GM21526 (cell line): ENCODE results near the gene TVP23A.
"Not testable (repeated sequence)": the region's sequence is repeated elsewhere in the genome, so short reads cannot be mapped to it uniquely, and the experiment has no call there.

Experiments
- ATAC-seq: cut with Tn5 transposase; IDR thresholded peaks from one replicate; pipeline ENCODE4 v1.9.1; 2021; ENCODE audit warnings: moderate library complexity; ENCODE audit not compliant: unreplicated experiment, low FRiP score

Gene TVP23A

DNA sequence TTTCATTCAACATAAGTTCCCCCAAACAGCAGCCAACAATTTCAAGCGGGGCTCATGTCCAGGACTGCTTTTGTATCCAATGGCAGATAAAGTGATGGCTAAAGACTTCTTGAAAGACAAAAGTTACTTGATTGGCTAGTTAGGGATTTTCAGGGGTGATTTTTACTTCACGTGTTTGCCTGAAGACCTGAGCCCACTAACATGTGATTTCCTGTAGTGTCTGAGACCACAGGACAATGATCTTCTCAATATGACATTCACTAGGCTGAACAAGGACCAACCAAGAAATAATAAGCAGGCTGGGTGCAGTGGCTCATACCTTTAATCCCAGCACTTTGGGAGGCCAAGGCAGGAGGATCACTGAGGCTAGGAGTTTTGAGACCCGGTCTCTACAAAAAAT is 10.4 kb downstream of the TVP23A start:
- no peak for ATAC-seq

DNA sequence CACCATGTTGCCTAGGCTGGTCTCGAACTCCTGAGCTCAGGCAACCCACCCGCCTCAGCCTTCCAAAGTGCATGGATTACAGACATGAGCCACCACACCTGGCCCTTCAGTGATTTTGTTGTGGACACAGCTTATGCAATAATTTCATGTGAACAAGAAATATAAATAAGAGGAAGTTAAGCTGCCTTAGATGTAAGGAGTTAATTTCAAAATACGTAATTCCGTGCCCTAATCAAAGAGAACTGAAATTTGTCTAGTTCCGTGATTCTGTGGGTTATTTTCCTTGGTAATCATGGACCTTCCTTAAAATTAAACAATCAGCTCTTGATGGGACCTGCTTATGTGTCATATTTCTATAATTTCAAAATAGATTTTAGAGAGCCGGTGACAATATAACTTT is 11.9 kb downstream of the TVP23A start:
- no peak for ATAC-seq

DNA sequence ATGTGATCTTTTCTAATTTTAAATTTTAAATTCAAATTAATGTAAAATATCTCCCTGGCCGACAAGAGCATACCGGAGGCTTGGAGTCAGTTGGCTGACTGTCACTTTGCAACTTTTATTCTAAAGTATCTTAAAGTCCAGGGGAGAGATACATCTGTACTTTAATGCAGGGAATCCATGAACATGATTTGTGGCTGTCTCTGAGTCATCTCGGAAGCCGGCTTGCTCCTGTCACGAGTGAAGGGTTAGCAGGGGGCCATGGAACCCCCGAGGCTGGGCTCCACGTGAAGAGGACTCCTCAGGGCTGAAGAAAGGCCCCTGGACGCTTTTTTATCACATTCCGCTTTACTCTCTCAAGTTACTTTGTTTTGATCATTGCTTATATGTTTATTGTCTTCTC is 13.3 kb downstream of the TVP23A start:
- no peak for ATAC-seq

GRCh38 chr16:10799736-10800135 is 18.9 kb downstream of the TVP23A start:
- no peak for ATAC-seq

DNA sequence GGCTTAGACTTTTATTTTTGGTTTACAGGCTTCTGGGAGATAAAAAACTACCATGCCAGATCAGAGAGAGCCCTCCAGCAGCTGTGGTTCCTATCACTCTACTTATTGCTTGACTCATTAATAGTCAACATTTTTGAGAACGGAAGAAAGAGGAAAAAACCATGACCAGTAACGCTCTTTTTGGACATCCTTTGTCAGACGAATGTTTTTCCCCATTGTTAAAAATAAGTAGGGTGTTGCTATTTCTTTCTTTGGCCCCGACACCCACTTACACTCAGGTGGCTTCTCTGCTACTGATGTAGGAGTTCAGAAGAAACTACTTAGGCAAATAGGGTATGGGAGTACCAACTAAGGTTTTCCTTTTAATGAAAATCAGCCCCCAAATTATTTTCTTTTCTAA is 27.5 kb downstream of the TVP23A start:
- ATAC-seq: no peak

DNA sequence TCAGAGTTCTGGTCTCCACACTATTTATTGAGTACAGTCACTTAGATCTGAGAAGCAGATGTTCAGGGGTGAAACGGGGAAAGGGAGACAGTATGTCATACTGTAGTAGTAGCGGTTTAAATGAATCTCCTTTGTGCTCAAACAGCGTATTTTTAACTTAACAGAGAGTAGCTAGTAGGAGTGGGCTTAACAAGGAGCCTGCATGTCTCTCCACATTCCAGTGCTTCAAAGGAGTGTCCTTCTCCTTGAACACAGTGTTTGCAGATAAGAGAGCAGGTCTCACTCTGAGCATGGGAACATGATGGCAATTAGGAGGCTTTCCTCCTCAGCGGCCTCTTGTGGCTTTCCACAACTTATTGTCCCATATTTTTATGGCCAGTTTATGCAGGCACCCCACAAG is 30.0 kb downstream of the TVP23A start:
- not testable (repeated sequence) for ATAC-seq

- no peak for ATAC-seq
These were observed 31.3 kb downstream of the TVP23A start for GRCh38 chr16:10787304-10787703.

GRCh38 chr16:10782628-10783027 is 36.0 kb downstream of the TVP23A start:
- no peak for ATAC-seq

DNA sequence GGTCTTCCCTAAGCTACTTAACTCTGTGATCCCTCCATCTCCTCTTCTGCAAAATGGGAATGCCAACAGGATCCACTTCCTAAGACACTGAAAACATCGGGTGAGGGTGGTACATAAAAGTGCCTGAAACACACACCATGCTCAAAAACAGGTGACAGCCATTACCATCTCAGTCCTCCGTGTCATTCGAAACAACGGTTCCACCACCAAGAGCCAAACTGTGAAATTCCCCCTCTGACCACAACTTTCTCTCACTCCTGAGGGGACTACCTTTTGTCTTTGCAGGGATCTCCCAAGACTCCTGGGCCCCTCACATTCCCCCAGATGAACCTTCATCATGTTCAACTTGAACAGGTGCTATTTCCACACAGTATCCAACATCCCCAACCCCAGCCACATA is 38.0 kb downstream of the TVP23A start:
- ATAC-seq: no peak

DNA sequence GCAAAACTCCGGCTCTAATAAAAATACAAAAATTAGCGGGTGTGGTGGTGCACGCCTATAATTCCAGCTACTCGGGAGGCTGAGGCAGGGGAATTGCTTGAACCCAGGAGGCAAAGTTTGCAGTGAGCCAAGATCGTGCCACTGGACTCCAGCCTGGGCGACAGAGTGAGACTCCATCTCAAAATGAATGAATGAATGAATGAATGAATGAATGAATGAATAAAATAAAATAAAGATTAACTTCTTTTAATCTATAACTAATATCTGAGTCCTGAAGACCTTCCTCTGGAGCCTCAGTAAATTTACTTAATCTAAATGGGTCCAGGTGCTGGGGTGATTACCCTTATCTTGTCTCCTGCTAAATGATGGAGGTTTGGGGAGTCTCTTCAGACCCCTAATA is 38.7 kb downstream of the TVP23A start:
- not testable (repeated sequence) for ATAC-seq

GRCh38 chr16:10777356-10777755 is 41.2 kb downstream of the TVP23A start:
- no peak for ATAC-seq

- not testable (repeated sequence) for ATAC-seq
These were observed 41.7 kb downstream of the TVP23A start for GRCh38 chr16:10776923-10777322.

GRCh38 chr16:10776280-10776679 is 42.3 kb downstream of the TVP23A start:
- no peak for ATAC-seq

- no peak for ATAC-seq
These were observed 47.7 kb downstream of the TVP23A start for GRCh38 chr16:10770907-10771306.

DNA sequence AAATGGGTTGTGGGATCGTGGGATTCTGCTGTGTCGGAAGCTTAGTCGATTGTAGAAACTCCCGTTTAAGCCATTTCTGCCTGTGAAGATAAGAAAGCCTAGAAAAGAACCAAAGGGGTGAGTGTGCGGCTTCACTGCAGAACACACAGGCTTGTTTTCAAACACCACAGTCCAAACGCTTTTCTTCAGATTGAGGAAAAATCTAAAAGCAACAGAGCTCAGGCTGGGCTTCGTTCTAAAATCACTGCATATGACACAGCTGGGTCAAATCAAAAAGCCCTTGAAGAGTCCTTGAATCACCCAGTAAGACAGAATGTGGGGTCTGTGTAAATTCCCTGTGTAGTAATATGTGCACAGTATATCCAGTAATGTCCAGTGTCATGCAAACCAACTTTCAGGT is 49.2 kb downstream of the TVP23A start:
- no peak for ATAC-seq

- ATAC-seq: no peak
These were observed 51.5 kb downstream of the TVP23A start for GRCh38 chr16:10767127-10767526.

GRCh38 chr16:10765772-10766171 is 52.8 kb downstream of the TVP23A start:
- ATAC-seq: no peak

GRCh38 chr16:10763456-10763855 is 55.1 kb downstream of the TVP23A start:
- no peak for ATAC-seq

GRCh38 chr16:10762336-10763016 is 56.1 kb downstream of the TVP23A start:
- no peak for ATAC-seq

DNA sequence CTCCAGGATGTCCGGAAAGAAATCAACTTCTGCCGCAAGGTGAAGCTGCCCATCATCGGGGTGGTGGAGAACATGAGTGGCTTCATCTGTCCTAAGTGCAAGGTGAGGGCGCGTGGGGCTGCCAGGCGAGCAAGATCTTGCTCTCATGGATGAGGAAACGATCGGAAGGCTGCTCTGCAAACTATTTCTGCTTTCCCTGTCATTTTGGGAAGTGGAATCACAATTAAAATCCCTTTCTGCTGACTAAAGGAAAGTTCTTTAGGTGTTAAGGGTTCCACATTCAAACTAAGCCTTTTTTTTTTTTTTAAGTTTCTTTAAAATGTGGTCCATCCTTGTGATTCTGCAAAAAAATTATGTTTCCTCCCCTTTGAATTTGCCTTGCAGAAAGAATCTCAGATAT is 57.2 kb downstream of the TVP23A start:
- no peak for ATAC-seq

- ATAC-seq: no peak
These were observed 57.7 kb downstream of the TVP23A start for GRCh38 chr16:10760858-10761257.

GRCh38 chr16:10756574-10756973 is 62.0 kb downstream of the TVP23A start:
- no peak for ATAC-seq

- no peak for ATAC-seq
These were observed 63.7 kb downstream of the TVP23A start for GRCh38 chr16:10754941-10755340.
